HepG2 (cell line): Measurements from ENCODE around the gene ZBTB20. TPM values are rescaled to one million over a fixed set of nuclear protein-coding genes. Genes with fewer than 3 reads are reported as not detected.

Source experiments
- MBNL3 ChIP-seq: fragments of 250-450 bp; sonication (Bioruptor Pico); conservative IDR thresholded peaks from 2 replicates; pipeline ENCODE4 v1.8.0; 2022; ENCODE audit warnings: mild to moderate bottlenecking, inconsistent platforms
- polyA plus RNA-seq, 8 experiments: library from polyadenylated mRNA; depleted of rRNA in 3 of 8; stranded (reverse) in 7 of 8; unstranded in 1 of 8; fragments of >200 nt; fragmentation: Illumina TruSeq in 4 of 8; extraction: Trizol in 4 of 8; gene quantifications; 2 replicates each; pipeline versions ENCODE4 v1.2.1 to v1.2.3, GENCODE V29; 2011 to 2016; ENCODE audit warnings: low read depth in 4 of 8, missing spikeins in 1 of 8, mixed read lengths in 1 of 8; ENCODE audit not compliant: insufficient read depth in 1 of 8
- total RNA-seq, 5 experiments: library from RNA; depleted of rRNA; stranded (reverse); fragments of >200 nt; fragmentation: Illumina TruSeq; extraction: Trizol; gene quantifications; 2 replicates each; pipeline ENCODE4 v1.2.3, GENCODE V29; 2016; ENCODE audit warnings: low read depth in 1 of 5
- TF ChIP-seq, protein P1 (sequence below): sonication (generic); formaldehyde crosslinking; IDR thresholded peaks from 2 replicates; pipeline ENCODE4 v1.4.0; 2020; ENCODE audit warnings: mild to moderate bottlenecking, low read depth, missing genetic modification reagents
- TF ChIP-seq, protein P2 (sequence below): sonication (generic); formaldehyde crosslinking; IDR thresholded peaks from 2 replicates; pipeline ENCODE4 v1.8.1; 2022; ENCODE audit warnings: low read depth, mild to moderate bottlenecking, missing genetic modification reagents
- TF ChIP-seq, protein P3 (sequence below): IDR thresholded peaks from 2 replicates; pipeline ENCODE4 v1.6.1; 2016; ENCODE audit warnings: low read depth, control low read depth
- TF ChIP-seq, protein P4 (sequence below), 2 experiments: sonication (generic) in 1 of 2; formaldehyde crosslinking in 1 of 2; IDR thresholded peaks; 2 replicates each; pipeline versions ENCODE4 v1.4.0 to v1.6.1; 2018 to 2020; ENCODE audit warnings: missing genetic modification reagents in 2 of 2, borderline replicate concordance in 1 of 2, low read depth in 1 of 2, mild to moderate bottlenecking in 1 of 2, missing biosample characterization in 1 of 2

The ZBTB20 gene
- total and polyA plus RNA-seq, 2 of the 13 experiments (the other 11 are each of a cell fraction or from before 2014, with no cell fraction given) = 1.9 to 8.8 TPM

DNA sequence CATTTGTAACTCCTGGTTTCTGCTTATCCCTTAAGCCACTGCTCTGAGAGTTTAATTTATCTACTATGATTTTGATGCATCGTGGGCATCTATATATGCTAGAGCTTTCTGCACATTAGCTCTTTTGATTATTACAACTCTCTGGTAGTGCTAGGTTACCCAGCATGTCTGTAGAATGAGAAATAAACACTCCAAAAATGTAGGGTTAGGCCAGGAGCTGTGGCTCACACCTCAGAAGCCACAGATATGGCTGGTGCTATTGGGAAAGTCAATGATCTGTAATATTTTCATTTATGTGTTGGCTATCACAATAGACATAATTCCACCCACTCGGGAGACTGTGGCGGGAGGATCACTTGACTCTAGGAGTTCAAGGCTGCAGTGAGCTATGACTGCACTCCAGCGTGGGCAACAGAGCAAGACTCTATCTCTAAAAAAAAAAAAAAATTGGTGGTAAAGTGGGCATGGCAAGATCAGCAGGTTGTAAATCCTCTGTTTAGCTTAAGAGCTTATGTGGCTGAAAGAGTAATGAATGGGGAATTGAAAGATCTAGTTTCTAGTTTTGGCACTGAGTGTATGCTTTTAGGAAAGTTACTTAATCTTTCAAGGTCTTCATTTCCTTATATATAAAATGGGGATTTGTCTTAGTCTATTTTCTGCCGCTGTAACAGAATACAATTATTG lies 847.0 kb downstream of the ZBTB20 start (continued):
- TF ChIP-seq, protein P1, sequence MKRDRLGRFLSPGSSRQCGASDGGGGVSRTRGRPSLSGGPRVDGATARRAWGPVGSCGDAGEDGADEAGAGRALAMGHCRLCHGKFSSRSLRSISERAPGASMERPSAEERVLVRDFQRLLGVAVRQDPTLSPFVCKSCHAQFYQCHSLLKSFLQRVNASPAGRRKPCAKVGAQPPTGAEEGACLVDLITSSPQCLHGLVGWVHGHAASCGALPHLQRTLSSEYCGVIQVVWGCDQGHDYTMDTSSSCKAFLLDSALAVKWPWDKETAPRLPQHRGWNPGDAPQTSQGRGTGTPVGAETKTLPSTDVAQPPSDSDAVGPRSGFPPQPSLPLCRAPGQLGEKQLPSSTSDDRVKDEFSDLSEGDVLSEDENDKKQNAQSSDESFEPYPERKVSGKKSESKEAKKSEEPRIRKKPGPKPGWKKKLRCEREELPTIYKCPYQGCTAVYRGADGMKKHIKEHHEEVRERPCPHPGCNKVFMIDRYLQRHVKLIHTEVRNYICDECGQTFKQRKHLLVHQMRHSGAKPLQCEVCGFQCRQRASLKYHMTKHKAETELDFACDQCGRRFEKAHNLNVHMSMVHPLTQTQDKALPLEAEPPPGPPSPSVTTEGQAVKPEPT (CRISPR knock-in tag) = no peak
- TF ChIP-seq, protein P2, sequence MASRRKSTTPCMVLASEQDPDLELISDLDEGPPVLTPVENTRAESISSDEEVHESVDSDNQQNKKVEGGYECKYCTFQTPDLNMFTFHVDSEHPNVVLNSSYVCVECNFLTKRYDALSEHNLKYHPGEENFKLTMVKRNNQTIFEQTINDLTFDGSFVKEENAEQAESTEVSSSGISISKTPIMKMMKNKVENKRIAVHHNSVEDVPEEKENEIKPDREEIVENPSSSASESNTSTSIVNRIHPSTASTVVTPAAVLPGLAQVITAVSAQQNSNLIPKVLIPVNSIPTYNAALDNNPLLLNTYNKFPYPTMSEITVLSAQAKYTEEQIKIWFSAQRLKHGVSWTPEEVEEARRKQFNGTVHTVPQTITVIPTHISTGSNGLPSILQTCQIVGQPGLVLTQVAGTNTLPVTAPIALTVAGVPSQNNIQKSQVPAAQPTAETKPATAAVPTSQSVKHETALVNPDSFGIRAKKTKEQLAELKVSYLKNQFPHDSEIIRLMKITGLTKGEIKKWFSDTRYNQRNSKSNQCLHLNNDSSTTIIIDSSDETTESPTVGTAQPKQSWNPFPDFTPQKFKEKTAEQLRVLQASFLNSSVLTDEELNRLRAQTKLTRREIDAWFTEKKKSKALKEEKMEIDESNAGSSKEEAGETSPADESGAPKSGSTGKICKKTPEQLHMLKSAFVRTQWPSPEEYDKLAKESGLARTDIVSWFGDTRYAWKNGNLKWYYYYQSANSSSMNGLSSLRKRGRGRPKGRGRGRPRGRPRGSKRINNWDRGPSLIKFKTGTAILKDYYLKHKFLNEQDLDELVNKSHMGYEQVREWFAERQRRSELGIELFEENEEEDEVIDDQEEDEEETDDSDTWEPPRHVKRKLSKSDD = no peak
- TF ChIP-seq, protein P3, sequence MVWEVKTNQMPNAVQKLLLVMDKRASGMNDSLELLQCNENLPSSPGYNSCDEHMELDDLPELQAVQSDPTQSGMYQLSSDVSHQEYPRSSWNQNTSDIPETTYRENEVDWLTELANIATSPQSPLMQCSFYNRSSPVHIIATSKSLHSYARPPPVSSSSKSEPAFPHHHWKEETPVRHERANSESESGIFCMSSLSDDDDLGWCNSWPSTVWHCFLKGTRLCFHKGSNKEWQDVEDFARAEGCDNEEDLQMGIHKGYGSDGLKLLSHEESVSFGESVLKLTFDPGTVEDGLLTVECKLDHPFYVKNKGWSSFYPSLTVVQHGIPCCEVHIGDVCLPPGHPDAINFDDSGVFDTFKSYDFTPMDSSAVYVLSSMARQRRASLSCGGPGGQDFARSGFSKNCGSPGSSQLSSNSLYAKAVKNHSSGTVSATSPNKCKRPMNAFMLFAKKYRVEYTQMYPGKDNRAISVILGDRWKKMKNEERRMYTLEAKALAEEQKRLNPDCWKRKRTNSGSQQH = no peak
- TF ChIP-seq MBNL3 (CRISPR knock-in tag) = no peak
- TF ChIP-seq, protein P4, sequence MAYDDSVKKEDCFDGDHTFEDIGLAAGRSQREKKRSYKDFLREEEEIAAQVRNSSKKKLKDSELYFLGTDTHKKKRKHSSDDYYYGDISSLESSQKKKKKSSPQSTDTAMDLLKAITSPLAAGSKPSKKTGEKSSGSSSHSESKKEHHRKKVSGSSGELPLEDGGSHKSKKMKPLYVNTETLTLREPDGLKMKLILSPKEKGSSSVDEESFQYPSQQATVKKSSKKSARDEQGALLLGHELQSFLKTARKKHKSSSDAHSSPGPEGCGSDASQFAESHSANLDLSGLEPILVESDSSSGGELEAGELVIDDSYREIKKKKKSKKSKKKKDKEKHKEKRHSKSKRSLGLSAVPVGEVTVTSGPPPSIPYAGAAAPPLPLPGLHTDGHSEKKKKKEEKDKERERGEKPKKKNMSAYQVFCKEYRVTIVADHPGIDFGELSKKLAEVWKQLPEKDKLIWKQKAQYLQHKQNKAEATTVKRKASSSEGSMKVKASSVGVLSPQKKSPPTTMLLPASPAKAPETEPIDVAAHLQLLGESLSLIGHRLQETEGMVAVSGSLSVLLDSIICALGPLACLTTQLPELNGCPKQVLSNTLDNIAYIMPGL (CRISPR knock-in tag; IDR thresholded peaks at IDR 0.05; ENCODE audit: borderline replicate concordance in 1 of 2, low read depth in 1 of 2) = no peak
